Body of pancreas (tissue), 4 donors: ENCODE measurements around the gene TMEM260. TPM values are rescaled to one million over a fixed set of nuclear protein-coding genes. Genes with fewer than 3 reads are reported as not detected.

Source experiments
- ATAC-seq: fragments of 150-250 bp; one replicate; pipeline ENCODE4 v1.9.1; 2016
- DNase-seq, 4 donors: peaks; one replicate each; pipeline ENCODE4 v3.0.0-alpha.2; 2019
- H3K27ac ChIP-seq, 4 donors: fragments of 200-600 bp; sonication (generic); 1 replicate in 3 of 4; 2 replicates in 1 of 4; pipeline versions ENCODE4 v1.5.1 to v1.6.1; 2016 to 2019; ENCODE audit warnings: mild to moderate bottlenecking in 1 of 4, mixed read lengths in 1 of 4, moderate library complexity in 1 of 4
- H3K27me3 ChIP-seq, 2 donors: fragments of 200-600 bp; sonication (generic); one replicate each; pipeline ENCODE4 v1.6.0; 2016; ENCODE audit warnings: mild to moderate bottlenecking in 1 of 2
- H3K36me3 ChIP-seq, 2 donors: fragments of 200-600 bp; sonication (generic); replicated peaks in 1 of 2; 2 replicates each; pipeline ENCODE4 v1.5.1; 2016; ENCODE audit warnings: low read depth in 2 of 2; ENCODE audit not compliant: insufficient read depth in 1 of 2
- H3K4me1 ChIP-seq: fragments of 200-600 bp; sonication (generic); one replicate; pipeline ENCODE4 v1.6.0; 2016
- H3K4me3 ChIP-seq, 2 donors: fragments of 200-600 bp; sonication (generic); 1 replicate in 1 of 2; 2 replicates in 1 of 2; pipeline ENCODE4 v1.5.1; 2016 to 2019
- H3K9me3 ChIP-seq, 3 donors: fragments of 200-600 bp; sonication (generic); 1 replicate in 2 of 3; 2 replicates in 1 of 3; pipeline ENCODE4 v1.5.1; 2016
- POLR2A ChIP-seq, 3 donors: fragments of 450-650 bp; IDR thresholded peaks; one replicate each; pipeline ENCODE4 v1.6.1; 2016; ENCODE audit warnings: antibody characterized with exemption in 3 of 3, mild to moderate bottlenecking in 2 of 3
- WGBS, 2 donors: methylation state at CpG; one replicate each; pipeline ENCODE4 v1.1.5; 2017; 5-methylcytosine and 5-hydroxymethylcytosine counted together
- intact Hi-C: fragments of 100-400 bp; cut with DNase I; formaldehyde crosslinking; loops from one replicate; pipeline ENCODE4 v1.15.1; 2023
- total RNA-seq, 2 donors: library from RNA; depleted of rRNA; stranded (reverse); fragments of >200 nt; gene quantifications; one replicate each; pipeline ENCODE4 v1.1.0, GENCODE V29; 2016
- TF ChIP-seq, protein P1 (sequence below), 7 experiments: fragments of 450-650 bp in 4 of 7; fragments of 200-600 bp in 3 of 7; sonication (generic) in 3 of 7; IDR thresholded peaks; one replicate each; pipeline ENCODE4 v1.5.1; 2016 to 2019; ENCODE audit warnings: antibody characterized with exemption in 7 of 7

Gene TMEM260
- total RNA-seq, 2 donors from 2014 or later, result 15.8 to 18.4 TPM

DNA sequence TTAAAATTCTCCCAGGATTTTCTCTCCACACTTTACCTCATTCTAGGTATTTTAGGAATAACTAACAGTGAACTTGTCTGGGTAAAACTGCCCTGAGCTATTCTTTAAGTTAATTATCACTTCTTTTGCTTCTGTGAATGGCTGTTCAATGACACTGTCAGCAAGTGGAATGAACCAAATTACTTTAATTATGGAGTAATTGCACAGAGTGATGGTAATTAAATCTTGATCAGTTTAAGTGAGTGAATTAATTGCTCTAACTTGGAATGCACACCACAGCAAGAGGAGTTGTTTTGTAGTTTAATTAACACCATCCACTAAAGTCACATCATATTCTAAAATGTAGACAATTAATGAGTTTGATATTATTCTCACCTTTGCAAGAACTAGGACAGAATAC is 36.2 kb upstream of the TMEM260 start:
- Histone ChIP-seq H3K27ac (no peak overlapping the region), H3K4me1 (no peaks in the 10 kb centered on the region), H3K27me3 (no peaks in the 10 kb centered on the region), H3K36me3 (no peaks in the 10 kb centered on the region), H3K4me3 (no peak overlapping the region), H3K9me3 (no peaks in the 10 kb centered on the region)
- TF ChIP-seq POLR2A (IDR thresholded peaks at IDR 0.05), result no peak
- TF ChIP-seq, protein P1, sequence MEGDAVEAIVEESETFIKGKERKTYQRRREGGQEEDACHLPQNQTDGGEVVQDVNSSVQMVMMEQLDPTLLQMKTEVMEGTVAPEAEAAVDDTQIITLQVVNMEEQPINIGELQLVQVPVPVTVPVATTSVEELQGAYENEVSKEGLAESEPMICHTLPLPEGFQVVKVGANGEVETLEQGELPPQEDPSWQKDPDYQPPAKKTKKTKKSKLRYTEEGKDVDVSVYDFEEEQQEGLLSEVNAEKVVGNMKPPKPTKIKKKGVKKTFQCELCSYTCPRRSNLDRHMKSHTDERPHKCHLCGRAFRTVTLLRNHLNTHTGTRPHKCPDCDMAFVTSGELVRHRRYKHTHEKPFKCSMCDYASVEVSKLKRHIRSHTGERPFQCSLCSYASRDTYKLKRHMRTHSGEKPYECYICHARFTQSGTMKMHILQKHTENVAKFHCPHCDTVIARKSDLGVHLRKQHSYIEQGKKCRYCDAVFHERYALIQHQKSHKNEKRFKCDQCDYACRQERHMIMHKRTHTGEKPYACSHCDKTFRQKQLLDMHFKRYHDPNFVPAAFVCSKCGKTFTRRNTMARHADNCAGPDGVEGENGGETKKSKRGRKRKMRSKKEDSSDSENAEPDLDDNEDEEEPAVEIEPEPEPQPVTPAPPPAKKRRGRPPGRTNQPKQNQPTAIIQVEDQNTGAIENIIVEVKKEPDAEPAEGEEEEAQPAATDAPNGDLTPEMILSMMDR (IDR thresholded peaks at IDR 0.05), result no peak
- ATAC-seq (no peak), DNase-seq (no peak)
- intact Hi-C loops, result no loop called here

DNA sequence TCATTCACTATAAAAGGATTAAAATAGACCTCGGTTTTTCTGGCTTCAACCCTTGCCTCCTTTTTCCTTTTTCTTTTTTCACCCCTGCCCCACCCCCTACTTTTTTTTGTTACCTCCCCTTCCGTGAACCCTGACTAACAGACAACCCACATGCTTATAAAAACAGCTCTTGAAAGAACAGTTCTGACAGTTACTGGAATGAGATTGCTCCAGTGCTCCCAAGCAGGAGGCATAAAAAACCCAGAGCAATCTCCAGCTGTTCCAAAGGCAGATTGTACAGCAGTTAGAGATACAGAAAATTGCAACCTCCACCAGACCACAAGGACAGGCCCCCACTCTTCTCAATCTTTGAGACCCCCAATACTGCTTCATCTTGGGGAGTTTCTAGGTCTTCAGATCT is 29.9 kb upstream of the TMEM260 start:
- TF ChIP-seq, protein P1 (IDR thresholded peaks at IDR 0.05), result no peak
- TF ChIP-seq POLR2A (IDR thresholded peaks at IDR 0.05), result no peak
- Histone ChIP-seq H3K36me3 (no peaks in the 10 kb centered on the region), H3K27ac (no peak overlapping the region), H3K27me3 (no peaks in the 10 kb centered on the region), H3K4me1 (peaks cover 9% of the 10 kb centered on the region), H3K9me3 (no peaks in the 10 kb centered on the region), H3K4me3 (no peak overlapping the region)
- no peak for DNase-seq
- intact Hi-C loops, result no loop called here
- 51 to 57% methylated on average over 2 of the region's 2 CpGs for WGBS, 2 donors
- ATAC-seq, result no peak

DNA sequence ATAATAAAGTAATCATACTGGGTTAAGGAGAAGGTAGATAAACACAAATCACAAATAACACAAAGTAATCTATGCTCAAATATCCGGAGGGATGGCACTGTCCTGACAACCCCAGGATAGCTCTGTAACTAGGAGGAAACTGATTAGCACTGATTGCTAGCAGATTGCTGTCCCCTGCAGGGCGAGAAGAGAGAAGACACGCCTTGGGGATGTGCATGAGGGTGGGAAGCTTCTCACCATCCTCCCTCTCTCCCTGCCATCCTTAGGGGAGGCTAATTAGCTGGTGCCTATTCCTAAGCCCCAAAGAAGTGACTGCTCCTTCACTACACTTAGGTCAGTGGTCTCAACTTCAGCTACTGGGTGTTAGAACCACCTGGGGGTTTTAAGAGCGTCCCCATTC is 27.0 kb upstream of the TMEM260 start:
- Histone ChIP-seq H3K36me3 (no peaks in the 10 kb centered on the region), H3K4me3 (no peak overlapping the region), H3K9me3 (no peaks in the 10 kb centered on the region), H3K4me1 (peaks cover 9% of the 10 kb centered on the region), H3K27me3 (no peaks in the 10 kb centered on the region), H3K27ac (no peak overlapping the region)
- intact Hi-C loops, result no loop called here
- TF ChIP-seq POLR2A (IDR thresholded peaks at IDR 0.05), result no peak
- TF ChIP-seq, protein P1 (IDR thresholded peaks at IDR 0.05), result no peak
- no peak for DNase-seq
- 56 to 58% methylated on average over 4 of the region's 4 CpGs for WGBS, 2 donors
- no peak for ATAC-seq

DNA sequence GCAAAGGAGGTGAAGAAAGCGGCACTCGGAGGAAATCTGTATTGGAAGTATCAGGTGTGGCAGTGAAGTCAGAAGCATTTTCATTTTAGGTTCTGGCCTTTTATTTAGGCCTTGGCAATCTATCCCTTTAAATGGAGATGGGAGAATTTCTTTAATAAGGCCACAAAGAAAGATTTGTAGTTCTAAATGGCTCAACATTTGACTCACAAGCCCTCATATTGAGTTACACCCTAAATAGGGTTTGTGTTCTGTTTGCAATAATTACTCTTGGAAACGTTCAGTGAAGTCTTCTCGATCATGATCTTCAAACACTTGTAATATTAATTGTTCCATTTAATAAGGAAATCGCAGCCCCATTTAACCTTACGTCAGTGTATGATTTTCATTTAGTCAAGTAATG is 25.3 kb upstream of the TMEM260 start:
- no peak for TF ChIP-seq POLR2A (IDR thresholded peaks at IDR 0.05)
- 59 to 84% methylated on average over 6 of the region's 6 CpGs for WGBS, 2 donors
- intact Hi-C loops, result no loop called here
- peaks cover 9% of the 10 kb centered on the region for H3K4me1 ChIP-seq
- no peak for DNase-seq
- H3K27me3 ChIP-seq, result no peaks in the 10 kb centered on the region
- H3K9me3 ChIP-seq, result no peaks in the 10 kb centered on the region
- no peak overlapping the region for H3K27ac ChIP-seq
- ATAC-seq, result no peak
- no peak overlapping the region for H3K4me3 ChIP-seq
- no peaks in the 10 kb centered on the region for H3K36me3 ChIP-seq

DNA sequence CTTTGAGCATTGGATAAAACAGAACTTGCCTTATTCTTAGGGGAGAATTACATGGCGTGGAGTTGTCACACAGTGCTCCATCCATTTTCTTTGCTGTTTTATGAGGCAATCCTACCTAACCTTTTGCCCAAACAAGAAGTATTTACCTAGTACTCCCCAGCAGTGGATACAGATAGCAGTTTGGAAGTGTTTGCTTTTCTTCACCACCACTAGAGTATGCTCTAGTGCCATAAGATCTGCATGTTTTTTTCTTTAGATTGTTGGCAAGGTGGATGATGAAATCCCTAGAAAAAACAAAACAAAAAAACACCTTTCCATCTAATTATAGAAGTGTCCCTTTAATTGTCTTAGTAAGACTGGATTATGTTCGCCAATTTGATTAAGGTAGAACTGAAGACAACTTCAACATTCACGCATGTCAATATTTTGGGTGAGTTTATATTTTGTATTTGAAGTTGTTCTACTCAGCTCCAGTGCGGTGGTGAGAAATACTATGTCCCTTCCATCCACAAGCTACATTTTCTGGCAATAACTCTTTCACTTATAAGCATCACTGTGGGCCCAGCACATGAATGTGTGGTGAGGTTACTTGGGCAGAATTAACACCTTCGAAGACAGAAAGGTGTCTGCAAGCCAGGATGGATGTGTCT is 23.6 kb upstream of the TMEM260 start:
- Histone ChIP-seq H3K27me3 (no peaks in the 10 kb centered on the region), H3K4me1 (no peaks in the 10 kb centered on the region), H3K4me3 (no peak overlapping the region), H3K9me3 (no peaks in the 10 kb centered on the region), H3K36me3 (no peaks in the 10 kb centered on the region), H3K27ac (no peak overlapping the region)
- 44 to 45% methylated on average over 5 of the region's 5 CpGs for WGBS, 2 donors
- intact Hi-C loops, result no loop called here
- DNase-seq (no peak), ATAC-seq (no peak)
- TF ChIP-seq, protein P1 (IDR thresholded peaks at IDR 0.05), result peak; percentile 8 to 72 (median 63)
- no peak for TF ChIP-seq POLR2A (IDR thresholded peaks at IDR 0.05)
